ENCODE measurements around the gene TFRC.

GRCh38 chr3:196009456-196009855 is 72.4 kb downstream of the TFRC start:
- TF ChIP-seq CTCF (IDR thresholded peaks at IDR 0.05; ENCODE audit: poor library complexity): no peak
- TF ChIP-seq EZH2 (IDR thresholded peaks at IDR 0.05; ENCODE audit: borderline replicate concordance): no peak

Measured in hepatocyte (in vitro differentiated cells).